ENCODE measurements around the gene REXO4.
"Not testable (repeated sequence)": the region's sequence is repeated elsewhere in the genome, so short reads cannot be mapped to it uniquely, and the experiment has no call there.

REXO4 gene

DNA sequence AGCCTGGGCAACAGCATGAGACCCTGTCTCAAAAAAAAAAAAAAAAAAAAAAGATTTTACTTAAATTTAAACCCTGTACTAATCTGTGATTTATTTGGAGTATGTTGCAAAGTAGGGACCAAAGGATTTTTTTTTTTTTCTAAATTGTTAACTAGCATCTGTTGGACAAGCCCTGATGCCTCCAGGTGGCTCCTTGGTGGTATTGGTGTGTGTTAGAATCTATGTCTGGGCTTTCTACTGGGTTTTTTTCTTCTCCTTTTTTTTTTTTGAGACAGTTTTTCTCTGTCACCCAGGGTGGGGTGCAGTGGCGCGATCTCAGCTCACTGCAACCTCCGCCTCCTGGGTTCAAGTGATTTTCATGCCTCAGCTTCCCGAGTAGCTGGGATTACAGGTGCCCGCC, 34.1 kb upstream of the REXO4 start:
- DNase-seq, ATAC-seq: not testable (repeated sequence)

DNA sequence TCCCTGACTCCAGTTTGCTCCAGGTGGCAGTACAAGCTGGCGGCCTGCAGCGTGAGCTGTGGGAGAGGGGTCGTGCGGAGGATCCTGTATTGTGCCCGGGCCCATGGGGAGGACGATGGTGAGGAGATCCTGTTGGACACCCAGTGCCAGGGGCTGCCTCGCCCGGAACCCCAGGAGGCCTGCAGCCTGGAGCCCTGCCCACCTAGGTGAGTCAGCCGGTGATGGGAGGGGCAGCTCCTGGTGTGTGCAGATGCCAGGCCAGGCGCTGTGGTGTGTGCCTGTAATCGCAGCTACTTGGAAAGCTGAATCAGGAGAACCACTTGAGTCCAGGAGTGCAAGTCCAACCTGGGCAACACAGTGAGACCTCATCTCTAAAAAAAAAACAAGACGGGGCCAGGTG, 31.9 kb upstream of the REXO4 start:
- no peak for ATAC-seq
- DNase-seq, result no peak

DNA sequence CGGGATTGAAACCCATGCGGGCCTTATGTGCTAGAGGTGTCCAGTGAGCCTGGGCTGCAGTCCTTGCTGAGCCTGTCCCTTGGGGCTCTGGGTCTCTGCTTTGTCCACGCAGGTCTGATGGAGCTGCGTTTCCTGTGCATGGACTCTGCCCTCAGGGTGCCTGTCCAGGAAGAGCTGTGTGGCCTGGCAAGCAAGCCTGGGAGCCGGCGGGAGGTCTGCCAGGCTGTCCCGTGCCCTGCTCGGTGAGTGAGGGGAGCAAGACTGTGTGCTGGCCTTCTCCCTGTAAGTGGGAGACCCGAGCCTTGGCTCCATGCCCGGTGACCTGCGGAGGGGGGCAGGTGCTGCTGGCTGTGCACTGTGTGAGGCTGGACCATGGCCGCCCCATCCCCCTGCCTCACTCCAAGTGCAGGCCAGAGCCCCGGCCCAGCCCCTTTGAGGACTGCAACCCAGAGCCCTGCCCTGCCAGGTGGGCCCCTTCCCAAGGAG, 30.7 kb upstream of the REXO4 start:
- ATAC-seq, result no peak
- DNase-seq, result no peak

DNA sequence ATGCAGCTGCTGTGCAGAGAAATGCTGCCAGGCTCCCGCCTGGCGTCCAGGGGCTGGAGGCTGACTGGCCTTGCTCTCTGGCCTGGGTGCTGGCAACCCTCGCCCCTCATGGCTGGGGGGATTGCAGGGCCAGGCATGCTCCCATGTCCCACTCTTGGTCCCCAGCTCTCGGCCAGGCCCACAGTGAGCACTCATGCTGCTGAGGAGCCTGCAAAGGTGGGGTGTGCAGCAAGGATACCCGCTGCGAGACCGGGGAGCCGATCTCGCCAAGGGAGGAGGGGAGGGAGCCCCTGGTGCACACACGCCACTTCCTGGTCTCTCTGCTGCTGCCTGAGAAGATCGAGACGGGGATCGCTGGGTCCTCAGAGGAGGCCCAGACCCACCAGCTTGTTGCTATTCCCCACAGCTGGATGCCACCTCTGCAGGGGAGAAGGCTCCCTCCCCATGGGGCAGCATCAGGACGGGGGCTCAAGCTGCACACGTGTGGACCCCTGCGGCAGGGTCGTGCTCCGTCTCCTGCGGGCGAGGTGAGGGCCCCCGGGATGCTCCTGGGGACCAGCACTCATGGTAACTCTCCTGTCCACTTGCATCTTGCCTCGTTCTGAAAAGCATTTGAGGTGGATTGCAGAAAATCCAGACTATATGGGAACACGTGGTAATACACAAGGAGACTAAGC, 27.6 kb upstream of the REXO4 start:
- ATAC-seq, result no peak

DNA sequence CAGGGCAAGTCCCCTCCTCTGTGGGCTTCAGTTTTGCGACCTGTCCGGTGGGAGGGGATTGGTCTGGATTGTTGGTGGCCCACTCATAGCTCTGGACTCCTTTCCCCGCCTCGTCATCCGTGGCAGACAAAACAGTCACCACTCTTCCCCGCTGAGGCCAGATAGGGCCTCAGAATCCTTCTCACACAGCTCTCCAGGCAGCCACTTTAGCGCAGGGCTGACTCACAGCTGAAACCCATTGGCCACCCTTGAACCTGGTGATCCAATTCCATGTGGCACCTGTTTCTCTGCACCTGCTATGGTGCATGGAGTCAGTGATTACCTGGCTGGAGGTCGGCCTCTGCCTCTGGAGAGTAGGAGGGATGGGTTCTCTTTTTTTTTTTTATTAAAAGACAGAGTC, 26.2 kb upstream of the REXO4 start:
- DNase-seq (no peak), ATAC-seq (no peak)

More for the DNA sequence above, 27.6 kb upstream of the REXO4 start:
- DNase-seq, result no peak

DNA sequence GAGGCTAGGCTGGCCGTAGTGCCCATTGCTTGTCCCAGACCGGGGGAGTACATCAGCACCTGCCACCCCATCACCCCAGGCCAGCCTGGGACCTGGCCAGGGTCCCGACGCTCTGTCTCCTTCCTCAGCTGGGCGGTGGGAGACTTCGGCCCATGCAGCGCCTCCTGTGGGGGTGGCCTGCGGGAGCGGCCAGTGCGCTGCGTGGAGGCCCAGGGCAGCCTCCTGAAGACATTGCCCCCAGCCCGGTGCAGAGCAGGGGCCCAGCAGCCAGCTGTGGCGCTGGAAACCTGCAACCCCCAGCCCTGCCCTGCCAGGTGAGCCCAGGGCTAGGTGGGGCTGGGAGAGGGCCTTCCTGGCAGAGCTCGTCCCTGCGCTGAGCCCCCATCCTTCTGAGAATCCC, 25.4 kb upstream of the REXO4 start:
- ATAC-seq (no peak), DNase-seq (no peak)

DNA sequence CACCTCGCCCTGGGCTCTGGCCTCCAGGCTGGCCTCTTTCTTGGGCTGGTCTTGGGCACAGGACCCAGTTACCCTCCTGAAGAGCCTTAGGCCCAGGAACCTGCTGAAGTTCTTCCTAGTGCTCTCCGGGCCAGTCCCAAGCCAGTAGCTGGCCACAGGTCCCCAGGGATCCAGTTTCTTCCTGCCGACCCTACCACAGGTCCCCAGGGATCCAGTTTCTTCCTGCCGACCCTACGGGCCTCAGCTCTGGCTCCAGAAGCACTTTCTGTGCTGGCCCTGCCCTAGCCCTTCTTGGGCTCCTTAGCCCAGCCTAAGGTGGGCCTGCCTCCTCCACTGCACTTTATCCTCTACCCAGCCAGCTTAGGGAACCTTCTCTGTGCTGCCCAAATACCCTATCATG, 23.8 kb upstream of the REXO4 start:
- no peak for ATAC-seq
- no peak for DNase-seq

DNA sequence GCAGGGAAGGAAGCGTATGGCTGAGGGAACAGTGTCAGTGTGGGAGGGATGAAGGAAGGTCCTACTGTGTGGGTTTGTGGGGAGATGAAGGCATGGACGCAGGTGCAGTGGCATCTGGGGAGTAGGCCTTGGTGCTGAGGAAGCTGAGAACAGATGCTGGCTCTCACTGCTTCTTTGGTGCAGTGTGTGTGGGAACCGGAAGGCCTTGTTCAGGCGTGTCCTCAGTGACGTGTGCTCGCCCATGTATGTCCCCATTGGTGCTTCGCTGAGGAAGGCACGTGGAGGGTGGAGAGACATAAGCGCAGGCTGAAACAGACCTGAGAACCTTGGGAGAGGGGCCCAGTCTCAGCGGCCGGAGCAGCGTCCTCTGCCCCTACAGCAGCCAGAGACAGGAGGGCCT, 23.1 kb upstream of the REXO4 start:
- no peak for ATAC-seq
- DNase-seq, result no peak

DNA sequence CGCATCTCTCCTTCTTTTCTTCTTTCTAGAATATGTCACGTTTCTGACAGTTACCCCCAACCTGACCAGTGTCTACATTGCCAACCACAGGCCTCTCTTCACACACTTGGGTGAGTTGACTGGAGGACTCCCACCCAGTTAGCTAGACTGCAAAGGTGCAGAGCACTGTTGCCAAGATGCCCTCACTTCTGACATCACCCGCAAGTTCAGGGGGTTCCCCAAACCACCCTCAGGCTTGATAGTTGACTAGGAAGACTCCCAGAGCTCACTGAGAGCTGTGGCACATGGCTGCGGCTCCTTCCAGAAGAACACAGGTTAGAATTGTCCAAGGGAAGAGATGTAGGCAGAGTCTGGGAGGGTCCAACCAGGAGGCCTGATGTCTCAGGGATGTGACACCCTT, 21.5 kb upstream of the REXO4 start:
- DNase-seq (no peak), ATAC-seq (peak; percentile 50)

DNA sequence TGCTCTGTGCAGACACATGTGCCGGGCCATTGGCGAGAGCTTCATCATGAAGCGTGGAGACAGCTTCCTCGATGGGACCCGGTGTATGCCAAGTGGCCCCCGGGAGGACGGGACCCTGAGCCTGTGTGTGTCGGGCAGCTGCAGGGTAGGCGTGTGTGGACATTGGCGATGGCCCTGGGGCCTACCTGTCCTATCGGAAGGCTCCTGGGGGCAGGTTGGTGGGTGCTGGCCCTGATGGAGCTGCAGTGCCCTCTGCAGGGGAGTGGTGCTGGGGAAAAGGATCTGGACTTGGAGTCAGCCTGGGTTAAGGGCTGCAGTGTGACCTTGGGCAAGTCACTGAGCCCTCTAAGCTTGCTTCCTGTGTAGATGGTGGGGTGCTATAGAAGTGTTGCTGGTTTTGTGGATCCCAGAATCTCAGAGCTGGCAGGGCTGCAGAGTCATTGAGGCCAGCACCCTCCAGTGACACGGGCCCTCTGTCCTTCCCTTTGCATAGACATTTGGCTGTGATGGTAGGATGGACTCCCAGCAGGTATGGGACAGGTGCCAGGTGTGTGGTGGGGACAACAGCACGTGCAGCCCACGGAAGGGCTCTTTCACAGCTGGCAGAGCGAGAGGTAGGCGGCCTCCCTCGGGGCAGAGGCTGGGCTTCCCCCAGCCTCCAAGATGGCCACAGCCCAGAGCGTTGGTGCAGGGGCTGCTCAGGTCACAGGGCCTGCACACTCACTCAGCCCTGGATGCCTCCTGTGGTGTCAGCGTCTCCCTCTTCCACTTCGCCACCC, 20.1 kb upstream of the REXO4 start:
- no peak for ATAC-seq
- no peak for DNase-seq

DNA sequence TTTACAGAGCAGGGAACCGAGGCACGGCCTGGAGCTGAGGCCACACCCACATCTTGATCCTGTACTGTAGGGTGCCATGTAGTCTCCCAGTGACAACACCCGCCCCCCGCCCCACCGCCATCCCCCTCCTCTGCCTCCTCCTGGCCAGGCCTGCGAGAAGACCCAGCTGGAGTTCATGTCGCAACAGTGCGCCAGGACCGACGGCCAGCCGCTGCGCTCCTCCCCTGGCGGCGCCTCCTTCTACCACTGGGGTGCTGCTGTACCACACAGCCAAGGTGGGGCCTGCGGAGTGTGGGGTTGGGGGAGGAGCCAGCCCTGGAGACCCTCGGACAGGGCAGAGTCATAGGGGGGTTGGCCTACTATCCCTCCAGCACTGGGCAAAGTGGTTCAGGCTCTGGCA, 18.9 kb upstream of the REXO4 start:
- DNase-seq (no peak), ATAC-seq (no peak)

DNA sequence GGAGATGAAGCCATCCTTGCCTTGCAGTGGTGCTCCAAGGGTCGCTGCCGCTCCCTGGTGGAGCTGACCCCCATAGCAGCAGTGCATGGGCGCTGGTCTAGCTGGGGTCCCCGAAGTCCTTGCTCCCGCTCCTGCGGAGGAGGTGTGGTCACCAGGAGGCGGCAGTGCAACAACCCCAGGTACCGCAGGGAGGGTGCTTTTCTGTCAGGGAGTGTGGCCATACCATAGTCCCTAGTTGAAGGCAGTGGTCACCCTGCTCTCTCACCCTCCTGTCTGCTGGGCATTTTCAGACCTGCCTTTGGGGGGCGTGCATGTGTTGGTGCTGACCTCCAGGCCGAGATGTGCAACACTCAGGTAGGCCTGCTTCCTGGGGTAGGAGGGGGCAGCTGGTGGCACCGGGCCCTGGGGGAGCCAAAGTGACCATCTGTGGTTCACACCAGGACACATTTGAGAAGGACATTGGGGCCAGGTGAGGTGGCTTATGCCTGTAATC, 15.6 kb upstream of the REXO4 start:
- DNase-seq (no peak), ATAC-seq (no peak)

DNA sequence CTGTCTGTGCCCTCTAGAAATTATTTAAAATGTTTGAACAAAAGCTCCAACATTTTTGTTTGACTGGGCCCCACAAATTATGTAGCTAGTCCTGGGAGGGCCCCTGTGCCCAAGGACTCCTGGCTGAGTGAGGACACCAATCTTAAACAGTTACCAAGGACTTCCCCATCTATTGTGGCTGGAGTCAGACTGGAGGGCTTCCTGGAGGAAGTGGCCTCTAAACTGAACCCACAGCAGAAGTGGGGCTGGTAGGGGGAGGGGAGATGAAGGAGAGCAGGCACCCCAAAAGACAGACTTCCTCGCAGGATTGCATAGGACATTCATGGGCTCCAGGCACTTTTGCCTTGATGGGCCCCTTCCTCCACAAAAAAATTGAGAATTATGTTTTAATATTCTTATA, 12.4 kb upstream of the REXO4 start:
- no peak for ATAC-seq
- no peak for DNase-seq

DNA sequence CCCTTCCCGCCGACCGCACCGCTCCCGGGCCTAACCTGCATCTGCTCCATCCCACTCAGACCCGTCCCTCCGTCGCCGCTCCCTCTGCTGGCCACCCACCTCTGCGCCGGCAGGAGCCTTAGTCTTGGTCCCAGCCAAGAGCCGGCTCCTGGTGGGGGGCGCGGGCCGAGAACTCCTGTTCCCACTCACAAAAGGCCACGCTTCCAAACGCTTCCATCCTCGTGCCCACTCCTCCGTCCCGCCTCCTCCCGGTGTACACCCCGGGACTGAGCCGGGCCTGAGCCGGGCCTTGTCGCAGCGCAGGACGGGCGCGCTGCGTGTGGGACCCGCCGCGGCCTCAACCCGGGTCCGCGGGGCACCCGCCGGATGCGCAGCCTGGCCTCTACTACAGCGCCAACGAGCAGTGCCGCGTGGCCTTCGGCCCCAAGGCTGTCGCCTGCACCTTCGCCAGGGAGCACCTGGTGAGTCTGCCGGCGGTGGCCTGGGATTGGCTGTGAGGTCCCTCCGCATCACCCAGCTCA, 11.9 kb upstream of the REXO4 start:
- peak; percentile 46 for DNase-seq
- ATAC-seq, result no peak

DNA sequence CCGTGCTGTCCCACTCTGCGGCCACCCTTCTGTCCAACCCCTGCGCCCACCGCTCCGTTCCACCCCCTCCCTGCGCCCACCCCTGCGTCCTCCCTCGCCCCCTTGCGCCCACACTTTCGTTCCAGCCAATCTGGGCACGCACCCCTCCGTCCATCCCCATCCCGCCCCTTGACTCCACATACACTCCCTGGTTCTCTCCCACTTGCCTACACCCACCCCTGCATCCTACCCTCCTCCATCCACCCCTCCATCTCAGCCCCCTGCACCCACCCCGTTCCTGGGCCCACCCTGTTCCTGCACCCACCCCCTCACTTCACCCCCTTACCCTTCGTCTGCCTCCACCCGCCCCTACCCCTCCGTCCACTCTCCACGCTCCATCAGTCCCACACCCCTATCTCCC, 11.4 kb upstream of the REXO4 start:
- no peak for DNase-seq
- ATAC-seq, result no peak

DNA sequence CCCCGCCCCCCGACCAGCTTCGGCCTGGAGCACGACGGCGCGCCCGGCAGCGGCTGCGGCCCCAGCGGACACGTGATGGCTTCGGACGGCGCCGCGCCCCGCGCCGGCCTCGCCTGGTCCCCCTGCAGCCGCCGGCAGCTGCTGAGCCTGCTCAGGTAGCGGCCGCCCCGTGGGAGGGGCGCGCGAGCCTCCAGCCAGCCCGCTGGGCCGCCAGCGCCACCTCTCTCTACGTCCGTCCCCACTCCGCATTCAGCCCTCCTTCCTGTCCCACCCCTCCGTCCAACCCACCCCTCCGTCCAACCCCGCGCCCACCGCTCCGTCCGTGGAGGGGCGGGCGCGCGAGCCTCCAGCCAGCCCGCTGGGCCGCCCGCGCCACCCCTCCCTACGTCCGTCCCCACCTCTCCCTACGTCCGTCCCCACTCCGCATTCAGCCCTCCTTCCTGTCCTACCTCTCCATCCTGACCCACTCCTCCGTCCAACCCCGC, 10.8 kb upstream of the REXO4 start:
- no peak for ATAC-seq
- DNase-seq, result no peak

DNA sequence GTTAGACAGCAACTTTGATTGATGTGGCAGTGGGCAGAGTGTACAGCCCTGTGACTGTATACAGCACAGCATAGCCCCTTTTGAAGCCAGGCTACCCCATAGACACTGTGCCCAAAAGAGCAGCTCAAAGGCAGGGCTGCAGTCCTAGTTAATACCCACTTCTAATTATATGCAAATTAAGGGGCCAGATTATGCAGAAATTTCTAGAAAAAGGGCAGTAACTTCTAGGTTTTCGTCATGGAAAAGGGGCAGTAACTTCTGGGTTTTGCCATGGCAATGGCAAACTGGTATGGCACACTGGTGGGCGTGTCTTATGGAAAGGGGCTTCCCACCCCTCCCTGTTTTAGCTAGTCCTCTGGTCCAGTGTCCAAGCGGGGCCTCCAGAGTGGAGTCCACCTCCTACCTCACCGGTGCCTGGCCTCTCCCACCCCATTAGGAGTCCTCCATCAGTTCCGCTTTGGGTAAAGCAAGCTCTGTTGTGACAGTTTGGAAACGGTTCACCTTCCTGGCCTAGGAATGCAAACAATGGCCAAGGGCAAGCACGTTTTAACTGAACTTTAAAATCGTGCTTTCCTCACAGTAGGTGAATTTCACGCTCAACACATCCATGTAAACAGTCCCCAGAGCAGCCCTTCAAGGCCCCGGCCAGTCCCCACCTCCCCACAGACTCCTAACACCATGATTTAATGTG, 10.0 kb upstream of the REXO4 start:
- DNase-seq, result no peak
- no peak for ATAC-seq

DNA sequence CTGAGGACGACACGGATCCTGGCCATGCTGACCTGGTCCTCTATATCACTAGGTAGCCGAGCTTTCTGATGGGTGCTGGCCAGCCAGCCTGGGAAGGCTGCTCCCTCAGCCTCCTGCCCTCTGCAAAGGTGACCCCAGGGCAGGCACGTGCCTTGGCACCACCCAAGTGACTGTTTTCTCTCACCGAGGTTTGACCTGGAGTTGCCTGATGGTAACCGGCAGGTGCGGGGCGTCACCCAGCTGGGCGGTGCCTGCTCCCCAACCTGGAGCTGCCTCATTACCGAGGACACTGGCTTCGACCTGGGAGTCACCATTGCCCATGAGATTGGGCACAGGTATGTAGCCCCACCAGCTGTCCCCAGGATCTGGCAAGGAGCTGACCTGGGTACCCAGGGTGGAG, 8.2 kb upstream of the REXO4 start:
- ATAC-seq (no peak), DNase-seq (no peak)

DNA sequence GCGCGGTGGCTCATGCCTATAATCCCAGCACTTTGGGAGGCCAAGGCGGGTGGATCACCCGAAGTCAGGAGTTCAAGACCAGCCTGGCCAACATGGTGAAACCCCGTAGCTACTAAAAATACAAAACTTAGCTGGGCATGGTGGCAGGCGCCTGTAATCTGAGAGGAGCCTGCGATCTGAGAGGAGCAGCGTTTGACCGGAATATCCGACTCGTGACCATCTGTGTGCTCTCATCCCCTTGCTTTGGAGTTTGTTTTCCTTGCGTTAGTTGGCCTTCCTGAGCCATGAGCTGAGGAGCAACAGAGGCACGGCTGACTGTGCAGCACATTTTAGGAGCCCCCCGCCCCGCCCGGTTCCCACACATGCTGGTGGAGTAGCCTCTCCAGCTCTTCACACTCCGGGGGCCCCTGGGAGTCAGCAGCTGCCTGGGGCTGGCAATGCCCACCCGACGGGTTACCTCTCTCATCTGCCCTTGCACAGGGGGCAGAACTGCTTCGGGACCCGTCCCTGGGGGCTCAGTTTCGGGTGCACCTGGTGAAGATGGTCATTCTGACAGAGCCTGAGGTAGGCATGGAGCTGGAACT, 7.3 kb upstream of the REXO4 start:
- no peak for ATAC-seq
- DNase-seq, result no peak

DNA sequence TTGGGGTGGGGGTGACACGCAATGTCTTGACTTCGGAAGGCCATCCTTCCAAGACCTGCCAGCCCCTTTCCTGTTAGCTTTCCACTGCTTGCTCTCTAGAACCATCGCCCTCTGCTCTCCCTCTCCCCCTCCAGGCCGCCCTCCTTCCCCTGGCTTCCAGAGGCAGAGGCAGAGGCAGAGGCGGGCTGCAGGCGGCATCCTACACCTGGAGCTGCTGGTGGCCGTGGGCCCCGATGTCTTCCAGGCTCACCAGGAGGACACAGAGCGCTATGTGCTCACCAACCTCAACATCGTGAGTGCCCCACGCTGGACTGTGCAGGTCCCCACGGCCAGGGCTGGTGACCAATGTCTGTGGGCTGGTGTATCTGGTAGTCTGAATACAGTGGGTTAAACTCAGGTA, 6.4 kb upstream of the REXO4 start:
- no peak for DNase-seq
- ATAC-seq, result no peak

DNA sequence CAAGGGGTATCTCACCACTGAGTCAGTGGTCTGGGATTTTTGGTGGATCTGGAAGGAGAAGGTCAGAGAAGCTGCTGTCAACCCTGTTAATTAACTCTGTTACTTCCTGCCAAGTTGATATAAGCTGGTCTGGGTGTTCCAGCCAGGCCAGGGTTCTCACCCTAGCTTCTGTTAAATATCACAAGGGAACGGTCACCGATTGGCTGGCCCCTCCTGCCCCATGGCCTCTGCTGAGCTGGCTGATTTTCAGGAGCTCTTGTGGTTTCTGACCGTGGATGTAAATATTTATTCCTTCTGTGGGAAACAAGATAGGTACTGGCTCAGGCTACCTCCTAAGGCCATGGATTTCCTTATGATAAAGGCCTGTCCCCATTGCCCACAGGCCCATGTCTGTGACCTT, 5.4 kb upstream of the REXO4 start:
- ATAC-seq, result no peak
- no peak for DNase-seq
